HCT116 (cell line): ENCODE results near the gene SLC38A9. TPM values are rescaled to one million over a fixed set of nuclear protein-coding genes. Genes with fewer than 3 reads are reported as not detected.

Source experiments
- ATAC-seq: fragments of 200-7000 bp; cut with Tn5 transposase; 2 replicates; pipeline ENCODE4 v1.9.1; 2020; ENCODE audit warnings: mild to moderate bottlenecking, moderate library complexity
- BruUV-seq: library from RNA; stranded (reverse); fragments of 400-500 nt; replicated peaks from 2 replicates; lab custom pipeline; 2021; lab: Mats Ljungman, UMichigan
- CTCF ChIA-PET: fragments of 300-600 bp; sonication (Branson Sonifier 250); formaldehyde crosslinking; loops from one replicate; lab custom pipeline; 2021; ENCODE audit warnings: antibody characterized with exemption; lab: Charles Lee
- POLR2A ChIA-PET: fragments of 300-600, 350-600 bp; sonication (Branson Sonifier 250); formaldehyde crosslinking; loops from one replicate; lab custom pipeline; 2021; ENCODE audit warnings: antibody characterized with exemption; lab: Charles Lee
- RAD21 ChIA-PET, 2 experiments: fragments of 300-600 bp; sonication (Branson Sonifier 250); formaldehyde crosslinking; loops; one replicate each; lab custom pipeline; 2023; ENCODE audit warnings: low total read pairs in 2 of 2; ENCODE audit not compliant: uncharacterized antibody in 2 of 2, unreplicated experiment in 2 of 2, low non-redundant PET in 1 of 2; lab: Charles Lee
- DNase-seq: peaks from one replicate; pipeline ENCODE4 v3.0.0-alpha.2; 2010; ENCODE audit warnings: low read depth, low spot score
- H2AFZ ChIP-seq: fragments of 200-600 bp; shearing (Covaris generic), sonication (generic); 2 replicates; pipeline ENCODE4 v1.6.1; 2017; ENCODE audit warnings: low read depth, mixed run types, mixed read lengths, antibody characterized with exemption, low read length; ENCODE audit not compliant: poor library complexity, severe bottlenecking
- H3K27ac ChIP-seq: 2 replicates; pipeline ENCODE4 v1.5.1; 2012; ENCODE audit warnings: low read depth, low read length
- H3K27me3 ChIP-seq: fragments of 200-600 bp; sonication (generic); 2 replicates; pipeline ENCODE4 v1.6.1; 2016; ENCODE audit warnings: mixed run types, low read length, mixed read lengths; ENCODE audit not compliant: insufficient read depth
- H3K36me3 ChIP-seq, 2 experiments: fragments of 200-500 bp in 1 of 2; fragments of 200-600 bp in 1 of 2; sonication (Bioruptor generic) in 1 of 2; sonication (generic) in 1 of 2; 2 replicates each; pipeline versions ENCODE4 v1.5.1 to v1.6.1; 2014 to 2016; ENCODE audit warnings: low read length in 2 of 2, inconsistent platforms in 1 of 2, mixed read lengths in 1 of 2, mixed run types in 1 of 2; ENCODE audit not compliant: insufficient read depth in 2 of 2, control insufficient read depth in 1 of 2
- H3K4me1 ChIP-seq, 2 experiments: fragments of 200-600 bp in 1 of 2; sonication (generic) in 1 of 2; 2 replicates each; pipeline versions ENCODE4 v1.5.1 to v1.6.1; 2012 to 2017; ENCODE audit warnings: low read length in 2 of 2, inconsistent platforms in 1 of 2, mild to moderate bottlenecking in 1 of 2, mixed read lengths in 1 of 2, mixed run types in 1 of 2, moderate library complexity in 1 of 2; ENCODE audit not compliant: insufficient read depth in 2 of 2, control insufficient read depth in 1 of 2
- H3K4me2 ChIP-seq: fragments of 200-600 bp; sonication (generic); 2 replicates; pipeline ENCODE4 v1.6.1; 2017; ENCODE audit warnings: mixed run types, low read length, mixed read lengths
- H3K4me3 ChIP-seq, 2 experiments: fragments of 200-600 bp in 1 of 2; sonication (generic) in 1 of 2; replicated peaks in 1 of 2; 2 replicates each; pipeline ENCODE4 v1.5.1; 2011 to 2016; ENCODE audit warnings: low read length in 2 of 2, control low read depth in 1 of 2, low read depth in 1 of 2, mild to moderate bottlenecking in 1 of 2, mixed read lengths in 1 of 2, mixed run types in 1 of 2
- H3K79me2 ChIP-seq: fragments of 200-600 bp; sonication (generic); 2 replicates; pipeline ENCODE4 v1.6.1; 2017; ENCODE audit warnings: mild to moderate bottlenecking, mixed run types, low read length, moderate library complexity, mixed read lengths; ENCODE audit not compliant: insufficient read depth
- H3K9ac ChIP-seq: fragments of 200-600 bp; sonication (generic); 2 replicates; pipeline ENCODE4 v1.6.1; 2016; ENCODE audit warnings: low read length, mixed read lengths
- H3K9me2 ChIP-seq: fragments of 200-600 bp; sonication (generic), shearing (Covaris generic); 2 replicates; pipeline ENCODE4 v1.6.1; 2017; ENCODE audit warnings: mixed run types, mild to moderate bottlenecking, moderate library complexity; ENCODE audit not compliant: insufficient read depth
- H3K9me3 ChIP-seq, 2 experiments: fragments of 200-500 bp in 1 of 2; fragments of 200-600 bp in 1 of 2; sonication (Bioruptor generic) in 1 of 2; sonication (generic) in 1 of 2; 2 replicates each; pipeline ENCODE4 v1.6.1; 2014 to 2017; ENCODE audit warnings: low read length in 2 of 2, mixed read lengths in 2 of 2, inconsistent platforms in 1 of 2, low read depth in 1 of 2, mild to moderate bottlenecking in 1 of 2, mixed run types in 1 of 2, moderate library complexity in 1 of 2; ENCODE audit not compliant: control insufficient read depth in 1 of 2, insufficient read depth in 1 of 2
- H4K20me1 ChIP-seq: fragments of 200-600 bp; sonication (generic), shearing (Covaris generic); 2 replicates; pipeline ENCODE4 v1.6.1; 2017; ENCODE audit warnings: mixed run types, mild to moderate bottlenecking, moderate library complexity; ENCODE audit not compliant: insufficient read depth
- EZH2 ChIP-seq: fragments of 200-600 bp; sonication (generic); IDR thresholded peaks from 2 replicates; pipeline ENCODE4 v1.6.1; 2017; ENCODE audit warnings: antibody characterized with exemption, mixed run types
- EZH2phosphoT487 ChIP-seq: fragments of 200-600 bp; IDR thresholded peaks from 2 replicates; pipeline ENCODE4 v1.6.1; 2018; ENCODE audit warnings: antibody characterized with exemption, borderline replicate concordance
- POLR2A ChIP-seq: IDR thresholded peaks from 2 replicates; pipeline ENCODE4 v1.7.0; 2011; ENCODE audit warnings: borderline replicate concordance; ENCODE audit not compliant: insufficient read depth, insufficient read length; ENCODE audit errors: extremely low read depth
- POLR2AphosphoS5 ChIP-seq: IDR thresholded peaks from 2 replicates; pipeline ENCODE4 v1.6.1; 2011; ENCODE audit warnings: mild to moderate bottlenecking, low read depth, low read length, moderate library complexity
- RAD21 ChIP-seq: IDR thresholded peaks from 2 replicates; pipeline ENCODE4 v1.6.1; 2012; ENCODE audit warnings: low read depth, mild to moderate bottlenecking
- SIN3A ChIP-seq: IDR thresholded peaks from 2 replicates; pipeline ENCODE4 v1.6.1; 2012; ENCODE audit warnings: low read depth
- ZNF274 ChIP-seq: fragments of 200-500 bp; sonication (Bioruptor generic); IDR thresholded peaks from 2 replicates; pipeline ENCODE4 v1.6.1; 2014; ENCODE audit warnings: mild to moderate bottlenecking, low read depth, low read length, inconsistent platforms
- intact Hi-C: fragments of 100-400 bp; cut with micrococcal nuclease; formaldehyde crosslinking; loops from 2 replicates; pipeline ENCODE4 v1.10.0; 2022
- total RNA-seq: library from RNA; stranded (reverse); gene quantifications from one replicate; pipeline ENCODE4 v1.2.1, GENCODE V29; 2021; ENCODE audit not compliant: unreplicated experiment
- TF ChIP-seq, protein P1 (sequence below): IDR thresholded peaks from 2 replicates; pipeline ENCODE4 v1.6.1; 2011; ENCODE audit warnings: mild to moderate bottlenecking, low read length, moderate library complexity; ENCODE audit not compliant: insufficient replicate concordance; ENCODE audit errors: extremely low read depth
- TF ChIP-seq, protein P2 (sequence below): IDR thresholded peaks from 2 replicates; pipeline ENCODE4 v1.6.1; 2012
- TF ChIP-seq, protein P3 (sequence below): IDR thresholded peaks from 2 replicates; pipeline ENCODE4 v1.6.1; 2012

Gene SLC38A9
- total RNA-seq, 1 experiment from 2014 or later, result 12.6 TPM

DNA sequence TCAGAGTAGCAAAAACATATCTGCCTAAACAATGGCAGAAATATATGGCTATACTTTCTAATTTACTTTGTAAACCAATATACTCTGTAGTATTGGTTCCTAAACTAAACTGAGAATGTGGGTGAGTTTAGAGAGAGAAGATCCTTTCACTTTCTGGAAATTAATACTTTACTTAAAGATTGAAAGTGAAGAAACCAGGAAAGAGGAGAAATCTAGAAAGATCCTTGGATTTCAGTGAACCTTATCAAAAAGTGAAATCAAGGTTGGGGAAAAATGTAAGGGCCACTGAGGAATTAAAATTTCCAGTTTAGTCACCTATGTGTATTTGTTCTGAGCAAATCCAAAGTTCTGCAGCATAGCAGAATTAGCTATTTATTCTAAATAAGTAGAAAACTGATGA, 5.9 kb downstream of the SLC38A9 start (continued):
- TF ChIP-seq, protein P1, sequence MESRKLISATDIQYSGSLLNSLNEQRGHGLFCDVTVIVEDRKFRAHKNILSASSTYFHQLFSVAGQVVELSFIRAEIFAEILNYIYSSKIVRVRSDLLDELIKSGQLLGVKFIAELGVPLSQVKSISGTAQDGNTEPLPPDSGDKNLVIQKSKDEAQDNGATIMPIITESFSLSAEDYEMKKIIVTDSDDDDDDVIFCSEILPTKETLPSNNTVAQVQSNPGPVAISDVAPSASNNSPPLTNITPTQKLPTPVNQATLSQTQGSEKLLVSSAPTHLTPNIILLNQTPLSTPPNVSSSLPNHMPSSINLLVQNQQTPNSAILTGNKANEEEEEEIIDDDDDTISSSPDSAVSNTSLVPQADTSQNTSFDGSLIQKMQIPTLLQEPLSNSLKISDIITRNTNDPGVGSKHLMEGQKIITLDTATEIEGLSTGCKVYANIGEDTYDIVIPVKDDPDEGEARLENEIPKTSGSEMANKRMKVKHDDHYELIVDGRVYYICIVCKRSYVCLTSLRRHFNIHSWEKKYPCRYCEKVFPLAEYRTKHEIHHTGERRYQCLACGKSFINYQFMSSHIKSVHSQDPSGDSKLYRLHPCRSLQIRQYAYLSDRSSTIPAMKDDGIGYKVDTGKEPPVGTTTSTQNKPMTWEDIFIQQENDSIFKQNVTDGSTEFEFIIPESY, result no peak
- TF ChIP-seq, protein P2, sequence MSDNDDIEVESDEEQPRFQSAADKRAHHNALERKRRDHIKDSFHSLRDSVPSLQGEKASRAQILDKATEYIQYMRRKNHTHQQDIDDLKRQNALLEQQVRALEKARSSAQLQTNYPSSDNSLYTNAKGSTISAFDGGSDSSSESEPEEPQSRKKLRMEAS, result no peak
- TF ChIP-seq SIN3A, result no peak

DNA sequence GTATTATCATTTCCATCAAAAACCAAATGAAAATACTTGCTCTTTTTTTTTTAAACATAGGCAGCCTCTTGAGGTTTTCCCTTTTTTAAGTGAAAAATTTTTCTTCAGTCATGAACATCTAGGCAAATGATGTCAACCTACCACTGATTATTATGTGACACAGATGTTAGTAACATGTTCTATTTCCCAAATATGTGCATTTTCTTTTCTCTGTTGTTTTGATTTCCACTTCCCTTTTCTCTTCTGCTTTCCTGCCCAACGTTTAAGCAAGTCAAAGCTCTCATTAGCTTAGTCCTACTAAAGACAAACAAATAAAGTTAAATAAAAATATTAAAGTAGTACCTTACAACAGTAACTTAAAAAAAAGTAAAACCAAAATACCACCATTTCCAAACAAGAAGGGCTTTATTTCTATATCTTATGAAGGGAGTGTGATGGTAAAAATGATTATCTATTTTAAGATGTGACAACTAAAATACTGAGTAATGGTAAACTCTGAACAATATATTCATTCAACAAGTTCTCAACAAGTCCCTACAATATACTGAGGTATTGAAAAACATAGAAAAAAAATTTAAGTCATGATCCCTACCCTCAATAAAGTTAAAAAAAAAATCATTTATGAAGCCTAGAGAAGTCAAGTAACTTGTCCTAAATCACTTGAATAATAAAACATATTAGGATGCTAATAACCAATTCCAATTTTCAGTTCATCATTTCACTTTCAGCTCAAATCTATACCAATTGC, 9.4 kb downstream of the SLC38A9 start:
- H4K20me1 ChIP-seq, result no peaks in the 10 kb centered on the region
- no peaks in the 10 kb centered on the region for H3K9me2 ChIP-seq
- H3K36me3 ChIP-seq, result no peaks in the 10 kb centered on the region
- POLR2A ChIA-PET, result no interaction called here
- H3K4me1 ChIP-seq, result no peaks in the 10 kb centered on the region
- TF ChIP-seq, protein P3, sequence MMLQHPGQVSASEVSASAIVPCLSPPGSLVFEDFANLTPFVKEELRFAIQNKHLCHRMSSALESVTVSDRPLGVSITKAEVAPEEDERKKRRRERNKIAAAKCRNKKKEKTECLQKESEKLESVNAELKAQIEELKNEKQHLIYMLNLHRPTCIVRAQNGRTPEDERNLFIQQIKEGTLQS, result no peak
- TF ChIP-seq EZH2phosphoT487 (no peak), POLR2AphosphoS5 (no peak), ZNF274 (no peak), RAD21 (no peak), POLR2A (no peak), EZH2 (no peak)
- TF ChIP-seq, protein P2, result no peak
- no TSS peak for BruUV-seq
- H3K9ac ChIP-seq, result no peak overlapping the region
- RAD21 ChIA-PET, result no interaction called here
- DNase-seq, result no peak
- no peak overlapping the region for H3K27ac ChIP-seq
- intact Hi-C loops, result no loop called here
- H2AFZ ChIP-seq, result no peak overlapping the region
- no peak overlapping the region for H3K4me3 ChIP-seq
- H3K79me2 ChIP-seq, result no peaks in the 10 kb centered on the region
- no peaks in the 10 kb centered on the region for H3K9me3 ChIP-seq
- no peak for ATAC-seq
- CTCF ChIA-PET, result interaction anchor here (0.5 kb wide), 1 partner anchor 515 kb away, joined by 3 read pairs; no protein-coding TSS in a partner anchor
- H3K4me2 ChIP-seq, result no peak overlapping the region
- H3K27me3 ChIP-seq, result no peaks in the 10 kb centered on the region
